HG03039 (cell line): Measurements from ENCODE around the gene MYMK.

Source experiments
- ATAC-seq: cut with Tn5 transposase; IDR thresholded peaks from one replicate; pipeline ENCODE4 v1.9.1; 2021; ENCODE audit warnings: mild to moderate bottlenecking, moderate library complexity; ENCODE audit not compliant: unreplicated experiment

MYMK gene

DNA sequence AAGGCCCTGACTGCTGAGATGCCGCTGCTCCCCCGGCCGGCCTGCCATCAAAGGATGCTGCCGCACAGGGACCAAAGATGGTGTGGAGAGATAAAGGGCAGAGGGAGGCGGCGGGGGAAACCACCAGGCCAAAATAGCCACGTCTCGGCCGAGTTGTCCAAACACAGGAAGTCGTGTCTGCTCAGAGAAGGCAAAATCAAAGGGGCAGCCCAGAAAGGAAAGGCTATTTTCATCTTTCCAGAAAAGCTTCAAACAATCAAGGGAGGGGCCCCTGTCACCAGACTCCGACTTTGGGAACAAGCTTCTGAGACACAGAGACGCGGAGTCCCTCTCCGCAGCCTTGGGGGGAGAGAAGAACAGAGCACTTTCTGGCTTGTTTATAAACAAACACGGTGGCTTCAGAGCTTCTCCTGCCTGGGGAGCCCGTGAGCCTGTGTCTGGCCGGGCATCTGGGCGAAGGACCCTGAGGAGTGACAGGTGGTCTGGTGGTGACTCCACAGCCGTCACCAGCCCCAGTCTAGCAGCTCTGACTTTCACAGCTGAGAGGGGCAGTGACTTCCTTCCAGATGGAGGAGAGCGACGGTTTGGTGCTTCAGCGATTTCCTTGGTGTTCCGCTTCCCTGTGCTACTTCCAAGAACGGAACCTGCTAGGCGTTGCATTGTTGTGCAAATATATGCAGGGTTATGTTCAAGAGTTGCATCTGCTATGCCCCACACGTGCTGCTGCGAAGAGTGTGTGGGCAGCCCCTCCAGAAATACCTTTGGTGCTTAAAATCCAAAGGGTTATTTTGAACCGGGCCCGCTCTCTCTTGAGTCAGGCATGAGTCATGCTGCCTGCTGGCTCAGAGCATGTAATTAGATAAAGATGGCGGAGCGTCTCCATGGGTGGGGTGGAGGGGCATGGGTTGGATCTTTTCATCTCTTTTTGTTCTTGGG, 33.7 kb upstream of the MYMK start:
- no peak for ATAC-seq

DNA sequence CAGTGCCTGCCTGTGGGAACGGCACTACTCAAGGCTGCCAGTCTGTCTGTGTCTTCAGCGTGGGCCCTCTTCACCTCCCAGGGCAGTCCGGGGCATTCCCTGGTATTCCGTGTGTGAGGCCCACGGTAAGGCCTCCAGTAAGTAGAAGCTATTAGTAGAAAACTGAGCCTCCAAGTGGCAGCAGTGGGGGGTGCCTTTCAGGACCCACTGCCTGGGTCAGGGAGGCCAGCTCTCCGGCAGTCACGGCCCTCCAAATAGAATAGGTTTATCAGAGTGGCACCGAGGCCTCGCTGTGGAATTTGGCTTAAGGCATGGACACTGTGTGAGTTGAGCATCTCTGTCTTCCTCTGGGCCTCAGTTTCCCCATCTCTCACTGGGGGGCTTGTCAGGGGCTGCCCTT, 32.8 kb upstream of the MYMK start:
- no peak for ATAC-seq

DNA sequence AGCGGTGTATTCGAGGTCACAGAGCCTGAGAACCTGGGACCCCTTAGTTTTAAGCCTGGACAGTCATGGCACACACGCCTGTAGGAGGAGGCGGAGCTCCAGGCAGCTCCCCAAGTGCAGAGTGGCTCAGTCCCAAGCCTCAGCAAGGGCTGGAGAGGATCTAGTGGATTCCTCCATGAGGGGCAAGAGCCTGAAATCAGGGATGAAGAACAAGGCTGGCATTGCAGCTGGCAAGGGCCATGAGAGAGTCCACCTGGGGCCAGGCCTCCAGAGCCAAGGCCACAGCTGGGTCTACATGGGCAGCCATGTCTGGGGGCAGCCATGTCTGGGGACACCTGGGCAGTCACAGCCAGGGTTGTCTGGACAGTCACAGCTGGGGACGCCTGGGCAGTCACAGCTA, 31.6 kb upstream of the MYMK start:
- no peak for ATAC-seq

DNA sequence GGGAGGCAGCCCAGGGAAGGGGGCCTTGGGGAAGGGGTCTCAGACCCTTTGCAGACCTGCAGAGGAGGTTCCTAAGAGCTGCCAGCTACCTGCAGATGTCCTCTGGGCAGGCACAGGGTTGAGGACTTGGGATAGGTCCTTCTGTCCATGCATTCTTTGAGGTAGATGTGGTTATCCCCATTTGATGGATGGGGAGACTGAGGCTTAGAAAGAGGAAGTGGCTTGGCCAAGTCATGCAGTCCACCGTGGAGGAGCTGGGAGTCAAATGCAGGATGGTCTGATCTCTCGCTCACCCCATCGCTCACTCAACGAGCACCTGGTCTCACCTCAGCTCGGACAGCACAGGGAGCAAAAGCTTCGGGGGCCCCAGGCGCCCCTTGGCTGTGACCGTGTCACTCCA, 30.0 kb upstream of the MYMK start:
- no peak for ATAC-seq

DNA sequence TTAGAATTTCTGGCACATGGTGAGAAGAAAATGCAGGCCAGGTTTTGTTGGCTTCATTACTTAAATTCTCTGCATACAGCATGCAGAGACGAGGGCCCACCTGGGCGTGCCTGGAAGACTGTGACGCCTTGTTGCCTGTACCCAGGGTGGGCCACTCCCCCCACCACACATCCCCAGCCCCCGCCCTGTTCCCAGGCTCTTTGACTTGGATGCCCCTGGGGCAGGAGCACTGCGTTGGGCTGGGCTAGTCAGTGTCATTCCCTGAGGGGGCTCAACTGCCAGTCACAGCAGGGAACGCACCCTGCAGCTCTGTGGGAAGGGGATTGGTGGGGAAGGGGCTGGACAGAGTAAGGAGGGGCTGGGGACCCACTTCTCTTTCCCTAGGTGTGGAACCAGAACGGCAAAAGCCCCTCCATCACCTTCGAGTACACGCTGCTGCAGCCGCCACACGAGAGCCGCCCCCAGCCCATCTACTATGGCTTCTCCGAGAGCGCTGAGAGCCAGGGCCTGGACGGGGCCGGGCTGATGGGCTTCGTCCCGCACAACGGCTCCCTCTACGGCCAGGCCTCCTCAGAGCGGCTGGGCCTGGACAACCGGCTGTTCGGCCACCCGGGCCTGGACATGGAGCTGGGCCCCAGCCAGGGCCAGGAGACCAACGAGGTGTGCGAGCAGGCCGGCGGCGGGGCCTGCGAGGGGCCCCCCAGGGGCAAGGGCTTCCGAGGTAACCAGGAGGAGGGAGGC, 29.4 kb upstream of the MYMK start:
- no peak for ATAC-seq

DNA sequence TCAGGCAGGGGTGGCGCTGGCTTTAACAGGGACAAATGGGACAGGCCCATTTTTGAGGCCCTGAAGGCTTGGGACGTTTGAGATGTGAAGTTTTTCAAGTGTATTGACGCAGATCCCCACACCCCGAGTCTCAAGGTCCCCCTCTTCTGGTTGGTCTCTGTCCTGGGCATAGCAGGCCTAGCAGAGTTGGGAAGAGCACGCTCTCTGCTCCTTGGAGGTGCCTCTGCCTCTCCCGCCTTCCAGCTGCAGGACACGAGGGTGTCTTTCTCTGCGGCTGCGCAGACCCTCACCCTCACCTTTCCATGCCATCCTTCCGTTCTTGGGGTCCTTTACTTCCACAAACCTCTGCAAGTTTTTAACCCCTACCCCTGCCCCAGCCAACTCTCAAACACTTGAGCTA, 28.4 kb upstream of the MYMK start:
- no peak for ATAC-seq

DNA sequence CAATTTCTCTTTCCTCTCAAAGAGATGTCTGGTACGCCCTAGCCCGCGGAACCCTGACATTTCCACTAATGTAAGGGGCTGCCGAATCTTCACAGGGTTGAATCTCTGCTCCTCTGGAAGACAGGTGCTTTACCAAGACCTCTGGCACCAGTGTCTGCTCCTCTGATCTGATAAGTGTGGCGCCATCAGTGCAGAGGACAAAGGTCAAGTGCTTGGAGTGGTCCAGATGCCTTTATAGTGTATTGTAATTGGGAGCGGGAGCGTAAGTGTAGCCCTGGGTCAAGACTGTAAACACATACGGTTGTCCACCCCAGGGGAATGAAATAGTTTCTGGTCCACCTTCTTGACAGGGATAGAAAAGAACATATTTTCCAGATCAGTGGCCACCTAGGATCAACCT, 27.5 kb upstream of the MYMK start:
- ATAC-seq, result no peak

GRCh38 chr9:133551446-133551845, 26.7 kb upstream of the MYMK start:
- ATAC-seq, result no peak

- ATAC-seq, result no peak
These were observed 22.4 kb upstream of the MYMK start for GRCh38 chr9:133547116-133547515.

DNA sequence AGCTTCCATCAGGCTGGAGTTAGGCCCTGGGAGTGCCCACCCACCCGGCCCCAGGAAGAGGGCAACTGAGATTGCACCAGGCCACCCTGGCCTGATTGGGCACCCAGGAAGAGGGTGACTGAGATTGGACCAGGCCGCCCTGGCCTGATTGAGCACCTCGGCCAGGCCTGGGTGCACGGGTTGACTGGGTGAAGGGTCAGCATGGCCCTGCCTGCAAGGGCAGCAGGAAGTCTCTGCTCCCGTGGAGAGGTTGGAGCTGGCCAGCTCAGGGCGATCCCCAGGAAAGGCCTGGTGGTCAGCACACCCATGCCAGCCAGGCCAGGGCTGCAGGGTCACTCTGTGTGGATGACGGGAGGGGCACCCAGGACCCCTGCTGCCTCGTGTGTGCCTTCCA, 21.5 kb upstream of the MYMK start:
- no peak for ATAC-seq

- no peak for ATAC-seq
These were observed 20.9 kb upstream of the MYMK start for GRCh38 chr9:133545494-133546286.

GRCh38 chr9:133543772-133544467, 19.2 kb upstream of the MYMK start:
- no peak for ATAC-seq

- no peak for ATAC-seq
These were observed 17.2 kb upstream of the MYMK start for GRCh38 chr9:133542002-133542401.

DNA sequence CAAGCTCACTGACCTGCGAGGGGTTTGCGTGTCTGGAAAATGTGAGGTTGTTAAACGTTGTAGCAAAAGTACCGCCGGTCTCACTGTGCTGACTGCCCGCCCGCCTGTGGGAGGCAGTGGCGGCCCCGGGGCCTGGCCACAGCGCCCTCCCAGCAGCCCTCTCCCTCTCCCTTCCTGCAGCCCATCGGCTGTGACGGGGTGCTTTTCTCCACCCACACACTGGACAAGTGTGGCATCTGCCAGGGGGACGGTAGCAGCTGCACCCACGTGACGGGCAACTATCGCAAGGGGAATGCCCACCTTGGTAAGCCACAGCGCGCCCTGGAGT, 15.9 kb upstream of the MYMK start:
- no peak for ATAC-seq

DNA sequence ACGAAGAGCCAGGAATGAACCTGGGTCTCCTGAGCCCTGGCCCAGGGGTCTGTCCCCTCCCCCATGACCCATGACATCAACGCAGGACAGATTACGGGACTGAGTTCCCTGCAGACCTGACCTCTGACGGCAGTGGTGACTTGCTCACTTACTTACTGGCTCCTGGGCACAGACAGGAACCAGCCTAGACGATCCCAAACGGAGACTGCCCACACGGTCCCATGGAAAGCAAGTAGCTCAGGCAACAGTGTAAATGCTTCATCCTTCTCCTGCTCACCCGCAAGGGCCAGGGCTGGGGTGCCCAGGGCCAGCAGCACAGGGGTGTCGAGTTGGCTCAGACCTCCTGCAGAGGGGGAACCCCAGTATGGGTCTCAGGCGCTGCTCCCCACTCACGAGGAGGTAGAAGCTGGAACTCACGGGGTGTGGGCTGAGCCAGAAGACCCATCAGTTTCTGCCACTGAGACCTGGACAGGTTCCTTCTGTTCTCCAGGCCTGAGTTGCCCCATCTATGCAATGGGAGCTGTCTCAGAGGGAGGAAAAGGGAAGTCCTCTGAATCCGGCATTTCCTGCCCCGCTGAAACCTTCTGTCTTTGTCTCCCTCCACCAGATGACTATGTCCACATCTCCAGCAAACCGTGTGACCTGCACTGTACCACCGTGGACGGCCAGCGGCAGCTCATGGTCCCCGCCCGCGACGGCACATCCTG, 15.4 kb upstream of the MYMK start:
- ATAC-seq, result no peak

GRCh38 chr9:133538851-133539833, 14.4 kb upstream of the MYMK start:
- no peak for ATAC-seq

DNA sequence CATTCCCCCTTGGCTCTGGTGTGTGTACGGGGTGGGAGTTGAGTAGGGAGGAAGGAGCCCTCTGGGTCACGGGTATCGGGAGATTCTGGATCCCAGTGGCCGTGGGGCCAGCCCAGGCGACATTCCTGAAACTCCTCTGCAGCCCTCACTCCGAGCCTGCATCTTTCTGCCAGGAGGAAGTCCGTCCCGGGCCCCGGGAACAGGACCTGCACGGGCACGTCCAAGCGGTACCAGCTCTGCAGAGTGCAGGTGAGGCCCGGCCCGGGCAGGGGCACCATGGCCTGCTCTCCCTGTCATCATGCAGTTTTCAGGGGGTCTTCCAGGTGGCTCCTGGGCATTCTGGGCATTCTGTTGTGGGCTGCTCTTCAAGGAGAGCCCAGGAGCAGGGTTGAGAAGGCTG, 13.4 kb upstream of the MYMK start:
- no peak for ATAC-seq

GRCh38 chr9:133537257-133537656, 12.5 kb upstream of the MYMK start:
- ATAC-seq, result no peak

GRCh38 chr9:133536536-133536935, 11.8 kb upstream of the MYMK start:
- ATAC-seq, result no peak
